NK-92 treated with Interleukin-12 subunit alpha and Interleukin-12 subunit beta, amount 100 ng/mL, for 24 hours (cell line): ENCODE data around the gene SPRR5.

Experiments
- DNase-seq: peaks from one replicate; lab custom pipeline; 2025; lab: John Stamatoyannopoulos, UW

Gene SPRR5

GRCh38 chr1:152983234-152983633, 36.2 kb downstream of the SPRR5 start:
- no peak for DNase-seq

- DNase-seq: no peak
These were observed 36.7 kb downstream of the SPRR5 start, which contains the start of gene SPRR1A for GRCh38 chr1:152983743-152984142. TSS of gene SPRR1A (plus strand) at chr1:152984081. CDS start at chr1:152985231, 1,150 bp downstream.

DNA sequence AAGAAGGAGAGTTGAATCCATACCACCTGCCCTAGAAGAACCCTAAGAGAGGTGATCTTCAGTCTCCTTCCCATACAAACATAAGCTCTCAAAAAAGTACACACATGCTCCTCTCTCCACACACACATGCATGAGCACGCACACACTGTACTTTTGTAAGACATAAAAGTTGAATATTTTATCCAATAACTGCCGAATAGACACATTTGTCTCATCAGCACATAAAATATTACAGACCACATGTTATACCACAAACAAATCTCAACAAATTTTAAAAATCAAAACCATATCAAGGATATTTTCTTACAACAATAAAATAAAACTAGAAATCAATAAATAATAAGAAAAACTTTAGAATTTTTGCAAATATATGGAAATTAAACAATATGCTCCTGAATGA, 39.6 kb downstream of the SPRR5 start:
- DNase-seq: no peak

DNA sequence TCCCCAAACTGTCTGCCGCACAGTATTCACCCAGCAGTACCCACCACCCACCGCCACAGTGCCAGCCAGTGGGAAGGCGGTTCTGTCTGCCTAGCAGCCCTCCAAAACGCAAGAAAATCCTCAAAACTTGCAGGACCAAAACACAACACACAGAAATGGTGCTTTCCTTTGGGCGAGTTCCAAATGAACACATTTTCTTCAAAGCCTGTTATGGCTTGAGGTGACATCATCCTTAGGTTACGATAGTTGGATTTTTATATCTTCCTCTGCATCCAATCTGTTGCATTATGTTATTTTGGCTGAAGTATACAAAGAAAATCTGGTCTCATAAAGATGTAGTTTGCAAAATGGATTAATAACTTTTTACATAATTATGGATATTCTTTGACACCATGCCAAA, 46.2 kb downstream of the SPRR5 start:
- DNase-seq: no peak

GRCh38 chr1:152995842-152996241, 48.8 kb downstream of the SPRR5 start:
- DNase-seq: no peak

DNA sequence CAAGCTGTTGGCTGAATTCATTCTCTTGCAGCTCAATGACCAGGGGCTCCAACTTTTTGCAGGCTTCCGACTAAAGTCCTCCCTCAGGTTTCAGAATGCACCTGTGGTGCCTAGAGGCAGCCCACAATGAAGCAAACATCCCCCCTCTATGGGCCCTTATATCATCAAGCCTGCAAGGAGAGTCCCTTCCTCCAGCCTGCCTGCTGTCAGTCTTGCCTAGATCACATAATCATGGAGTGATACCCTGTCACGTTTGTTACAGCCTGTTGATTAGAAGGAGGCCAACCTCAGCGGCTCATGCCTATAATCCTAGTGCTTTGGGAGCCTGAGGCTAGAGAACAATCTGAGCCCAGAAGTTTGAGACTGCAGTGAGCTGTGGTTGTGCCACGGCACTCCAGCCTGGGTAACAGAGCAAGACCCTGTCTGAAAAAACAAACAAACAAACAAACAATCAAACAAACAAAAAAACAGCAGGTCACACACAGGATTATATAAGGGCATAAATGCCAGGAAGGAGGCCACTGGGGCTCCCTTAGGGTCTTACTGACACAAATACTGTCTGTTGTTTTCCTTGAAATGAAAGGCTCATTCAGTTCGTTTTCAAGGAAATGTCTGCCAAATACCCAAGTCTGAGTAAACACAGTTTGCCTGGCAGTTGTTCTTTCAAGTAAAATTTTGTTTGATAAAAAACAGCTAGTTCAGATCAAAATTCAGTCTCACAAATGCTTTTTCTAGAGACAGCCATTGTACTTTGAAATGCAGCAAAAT, 49.8 kb downstream of the SPRR5 start:
- DNase-seq: no peak

GRCh38 chr1:152997901-152998300, 50.9 kb downstream of the SPRR5 start:
- no peak for DNase-seq

- no peak for DNase-seq
These were observed 51.5 kb downstream of the SPRR5 start for GRCh38 chr1:152998476-152998875.
